ENCODE measurements around the gene ATP6V0E1.

DNA sequence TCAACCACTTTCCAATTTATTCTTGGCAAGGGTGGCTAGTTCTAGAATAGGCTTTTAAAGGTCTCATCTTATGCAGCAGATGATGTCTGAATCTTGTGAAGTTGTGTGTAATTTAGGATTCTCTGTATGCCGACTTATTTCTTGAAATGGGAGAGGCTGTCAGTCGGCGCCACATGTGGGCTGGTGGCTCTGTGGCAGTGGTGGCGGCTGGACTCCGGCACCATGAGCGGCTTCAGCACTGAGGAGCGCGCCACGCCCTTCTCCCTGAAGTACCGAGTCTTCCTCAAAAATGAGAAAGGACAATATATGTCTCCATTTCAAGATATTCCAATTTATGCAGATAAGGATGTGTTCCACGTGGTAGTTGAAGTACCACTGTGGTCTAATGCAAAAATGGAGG is 8.3 kb upstream of the ATP6V0E1 start:
- TF ChIP-seq, protein P1, sequence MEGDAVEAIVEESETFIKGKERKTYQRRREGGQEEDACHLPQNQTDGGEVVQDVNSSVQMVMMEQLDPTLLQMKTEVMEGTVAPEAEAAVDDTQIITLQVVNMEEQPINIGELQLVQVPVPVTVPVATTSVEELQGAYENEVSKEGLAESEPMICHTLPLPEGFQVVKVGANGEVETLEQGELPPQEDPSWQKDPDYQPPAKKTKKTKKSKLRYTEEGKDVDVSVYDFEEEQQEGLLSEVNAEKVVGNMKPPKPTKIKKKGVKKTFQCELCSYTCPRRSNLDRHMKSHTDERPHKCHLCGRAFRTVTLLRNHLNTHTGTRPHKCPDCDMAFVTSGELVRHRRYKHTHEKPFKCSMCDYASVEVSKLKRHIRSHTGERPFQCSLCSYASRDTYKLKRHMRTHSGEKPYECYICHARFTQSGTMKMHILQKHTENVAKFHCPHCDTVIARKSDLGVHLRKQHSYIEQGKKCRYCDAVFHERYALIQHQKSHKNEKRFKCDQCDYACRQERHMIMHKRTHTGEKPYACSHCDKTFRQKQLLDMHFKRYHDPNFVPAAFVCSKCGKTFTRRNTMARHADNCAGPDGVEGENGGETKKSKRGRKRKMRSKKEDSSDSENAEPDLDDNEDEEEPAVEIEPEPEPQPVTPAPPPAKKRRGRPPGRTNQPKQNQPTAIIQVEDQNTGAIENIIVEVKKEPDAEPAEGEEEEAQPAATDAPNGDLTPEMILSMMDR (IDR thresholded peaks at IDR 0.05) = no peak
- no peak for TF ChIP-seq POLR2A (IDR thresholded peaks at IDR 0.05)

Measured in breast epithelium (tissue), 3 donors.